SK-N-MC (cell line): ENCODE measurements around the gene LOXL3.
A peak's percentile ranks its signal among the peaks of the same experiment; 100 is the strongest.

Experiments used
- DNase-seq: peaks from one replicate; pipeline ENCODE4 v3.0.0-alpha.2; 2011; ENCODE audit warnings: low read depth, low spot score
- H3K27ac ChIP-seq: fragments of 200-600 bp; sonication (generic); 2 replicates; pipeline ENCODE4 v1.5.1; 2016; ENCODE audit warnings: mixed run types
- H3K36me3 ChIP-seq: fragments of 200-600 bp; sonication (generic); 2 replicates; pipeline ENCODE4 v1.6.1; 2017; ENCODE audit warnings: antibody characterized with exemption, low read length, mixed read lengths; ENCODE audit not compliant: insufficient read depth
- H3K4me3 ChIP-seq: fragments of 200-600 bp; sonication (generic); 2 replicates; pipeline ENCODE4 v1.5.1; 2016
- H3K9ac ChIP-seq: fragments of 200-600 bp; sonication (generic); 2 replicates; pipeline ENCODE4 v1.8.0; 2017; ENCODE audit warnings: mixed run types, mixed read lengths; ENCODE audit not compliant: insufficient read length
- H3K9me3 ChIP-seq: fragments of 200-600 bp; sonication (generic); 2 replicates; pipeline ENCODE4 v1.6.1; 2017; ENCODE audit warnings: low read depth, mild to moderate bottlenecking, antibody characterized with exemption, low read length, moderate library complexity, mixed read lengths
- EZH2 ChIP-seq: fragments of 200-600 bp; sonication (generic); IDR thresholded peaks from one replicate; pipeline ENCODE4 v1.6.1; 2017; ENCODE audit warnings: antibody characterized with exemption
- FOXP2 ChIP-seq: optimal IDR thresholded peaks from 2 replicates; pipeline ENCODE3; 2011; ENCODE audit warnings: mild to moderate bottlenecking, moderate library complexity; ENCODE audit not compliant: insufficient read depth; ENCODE audit errors: extremely low read length, control extremely low read depth
- POLR2AphosphoS5 ChIP-seq: IDR thresholded peaks from 2 replicates; pipeline ENCODE4 v1.6.1; 2012; ENCODE audit warnings: mild to moderate bottlenecking, low read depth, low read length, borderline replicate concordance

Gene LOXL3

DNA sequence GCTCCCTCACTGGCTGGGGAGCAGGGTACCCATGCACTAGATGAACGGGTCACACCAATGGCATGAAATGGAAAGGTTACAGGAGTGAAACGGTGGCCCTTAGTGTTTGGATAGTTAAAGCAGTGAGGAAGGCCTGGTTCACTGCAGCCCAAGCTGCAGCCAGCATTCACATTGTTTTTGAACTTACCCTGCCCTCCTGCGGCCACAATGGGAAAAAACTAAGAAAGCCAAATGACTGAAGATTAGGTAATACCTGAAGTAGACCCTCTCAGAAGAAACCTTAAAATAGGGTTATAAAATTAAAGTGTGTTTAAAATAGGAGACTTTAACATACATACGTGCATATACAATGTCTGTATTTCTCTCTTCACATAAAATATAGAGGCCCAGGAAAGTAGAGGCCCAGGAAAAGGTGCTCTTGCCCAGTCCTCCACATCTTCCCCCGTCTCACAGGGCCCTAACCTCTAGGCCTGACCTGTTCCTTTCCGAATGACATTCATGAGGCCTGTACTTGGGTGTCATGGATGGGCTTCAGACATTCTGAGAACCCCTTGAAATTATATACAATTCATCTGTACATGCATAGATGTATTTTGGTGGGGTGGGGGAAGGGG, 34.0 kb upstream of the LOXL3 start:
- H3K27ac ChIP-seq: no peak overlapping the region
- DNase-seq: no peak
- no peak for TF ChIP-seq FOXP2
- TF ChIP-seq POLR2AphosphoS5: no peak
- no peak for TF ChIP-seq EZH2
- H3K9me3 ChIP-seq: no peaks in the 10 kb centered on the region
- H3K4me3 ChIP-seq: no peak overlapping the region
- H3K36me3 ChIP-seq: no peaks in the 10 kb centered on the region
- no peak overlapping the region for H3K9ac ChIP-seq

DNA sequence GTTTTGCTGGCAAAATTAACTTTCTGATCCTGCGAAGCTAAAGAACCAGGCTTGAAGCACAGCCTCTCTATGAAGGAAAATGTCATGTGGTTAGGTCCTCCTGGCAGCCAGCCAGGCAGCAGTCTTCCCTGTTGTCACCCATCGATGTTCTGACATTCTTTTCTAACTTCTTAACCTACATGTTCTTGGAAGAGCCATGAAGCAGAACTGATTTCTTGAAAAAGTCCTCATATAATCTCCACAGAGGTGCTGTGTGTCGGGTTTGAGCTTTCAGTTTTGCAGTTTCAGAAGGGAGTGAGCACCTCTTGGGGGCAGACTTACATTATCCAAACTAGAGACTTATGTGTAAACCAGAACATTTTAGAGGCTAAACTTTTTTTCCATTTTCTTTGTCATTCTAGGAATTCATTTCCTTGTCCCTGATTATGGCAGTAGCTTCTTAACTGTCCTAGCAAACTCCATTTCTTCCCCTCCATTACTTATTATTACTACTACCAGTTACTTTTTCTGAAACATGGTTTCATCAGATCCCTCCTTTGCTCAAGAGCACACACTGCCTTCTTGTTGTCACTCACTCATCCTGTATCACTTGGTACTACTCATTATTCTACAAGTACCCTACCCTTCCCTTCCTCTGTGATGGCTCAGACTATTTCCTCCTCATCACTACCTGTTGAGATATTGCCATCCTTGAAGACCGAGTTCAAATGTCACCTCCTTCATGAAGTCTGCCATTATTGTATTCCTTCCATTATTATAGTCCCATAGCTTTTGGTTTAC, 31.9 kb upstream of the LOXL3 start:
- DNase-seq: no peak
- no peak overlapping the region for H3K4me3 ChIP-seq
- no peak overlapping the region for H3K27ac ChIP-seq
- H3K9me3 ChIP-seq: no peaks in the 10 kb centered on the region
- no peak overlapping the region for H3K9ac ChIP-seq
- no peaks in the 10 kb centered on the region for H3K36me3 ChIP-seq
- TF ChIP-seq POLR2AphosphoS5: no peak
- no peak for TF ChIP-seq FOXP2
- no peak for TF ChIP-seq EZH2

DNA sequence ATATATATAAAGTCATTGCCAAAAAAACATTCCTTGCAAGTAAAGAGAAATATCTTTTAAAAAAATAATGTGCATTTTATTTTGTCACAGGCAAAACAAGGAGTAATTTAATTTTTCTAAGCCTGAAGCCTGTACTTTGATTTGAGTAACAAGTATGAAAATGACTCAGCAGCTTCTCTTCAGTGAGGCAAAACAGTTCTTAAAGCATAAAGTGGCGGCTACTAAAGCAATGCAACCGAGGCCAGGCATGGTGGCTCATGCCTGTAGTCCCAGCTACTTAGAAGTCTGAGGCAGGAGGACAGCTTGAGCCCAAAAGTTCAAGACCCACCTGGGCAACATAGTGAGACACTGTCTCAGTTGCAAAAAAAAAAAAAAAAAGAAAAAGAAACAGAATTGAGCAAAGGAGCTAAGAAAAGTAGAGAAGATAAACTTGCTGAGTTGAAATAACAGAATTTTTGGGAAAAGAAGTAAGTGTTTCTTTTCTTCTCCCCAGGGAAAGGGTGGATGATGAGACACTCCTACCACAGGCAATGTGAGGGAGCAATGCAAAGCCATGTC, 30.4 kb upstream of the LOXL3 start:
- Histone ChIP-seq H3K9ac (no peak overlapping the region), H3K4me3 (no peak overlapping the region), H3K27ac (peak overlapping the region; percentile 12; the same call in 1 of the 2 replicates), H3K36me3 (no peaks in the 10 kb centered on the region), H3K9me3 (no peaks in the 10 kb centered on the region)
- DNase-seq: no peak
- no peak for TF ChIP-seq EZH2
- TF ChIP-seq FOXP2: no peak
- no peak for TF ChIP-seq POLR2AphosphoS5

DNA sequence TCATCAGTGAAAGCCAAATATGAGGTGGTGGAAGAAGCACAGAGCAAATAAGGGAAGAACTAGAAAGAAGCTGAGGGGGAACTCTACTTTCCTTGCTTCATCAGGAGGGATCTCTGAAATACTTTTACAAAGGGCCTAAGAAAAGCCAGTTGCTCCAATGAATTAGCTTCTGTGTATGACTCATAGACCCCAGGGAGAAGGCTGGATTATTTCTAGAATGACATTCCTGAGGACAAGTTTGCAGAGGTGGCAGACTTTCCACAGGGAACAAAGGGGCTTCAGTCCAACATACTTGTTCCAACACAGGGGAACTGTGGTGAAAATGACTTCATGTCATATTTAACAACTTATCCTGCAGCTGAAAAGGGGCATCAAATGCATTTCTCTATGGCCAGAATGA, 29.8 kb upstream of the LOXL3 start:
- H3K36me3 ChIP-seq: no peaks in the 10 kb centered on the region
- no peak for TF ChIP-seq POLR2AphosphoS5
- TF ChIP-seq EZH2: no peak
- no peak for TF ChIP-seq FOXP2
- no peak overlapping the region for H3K9ac ChIP-seq
- no peaks in the 10 kb centered on the region for H3K9me3 ChIP-seq
- H3K27ac ChIP-seq: peak overlapping the region; percentile 12; the same call in 1 of the 2 replicates
- no peak for DNase-seq
- no peak overlapping the region for H3K4me3 ChIP-seq

DNA sequence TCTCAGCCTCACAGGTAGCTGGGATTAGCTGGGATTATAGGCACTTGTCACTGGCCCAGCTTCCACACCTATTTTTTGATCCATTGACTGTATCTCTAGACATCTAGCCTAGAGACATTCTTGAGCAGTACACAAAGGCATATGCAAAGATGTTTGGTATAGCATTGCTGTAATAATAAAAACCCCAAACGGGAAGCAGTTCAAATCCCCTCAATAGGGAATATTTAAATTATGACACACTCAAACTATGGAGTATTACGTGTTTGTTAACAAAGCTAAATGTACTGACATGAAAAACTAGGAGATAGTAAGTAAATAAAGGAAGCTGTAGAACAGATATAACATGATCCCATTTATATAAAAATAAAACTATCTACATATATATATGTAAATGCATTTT, 28.4 kb upstream of the LOXL3 start:
- DNase-seq: no peak
- no peak overlapping the region for H3K9ac ChIP-seq
- no peak overlapping the region for H3K4me3 ChIP-seq
- TF ChIP-seq FOXP2: no peak
- no peak for TF ChIP-seq EZH2
- no peak for TF ChIP-seq POLR2AphosphoS5
- no peak overlapping the region for H3K27ac ChIP-seq
- no peaks in the 10 kb centered on the region for H3K9me3 ChIP-seq
- H3K36me3 ChIP-seq: no peaks in the 10 kb centered on the region

DNA sequence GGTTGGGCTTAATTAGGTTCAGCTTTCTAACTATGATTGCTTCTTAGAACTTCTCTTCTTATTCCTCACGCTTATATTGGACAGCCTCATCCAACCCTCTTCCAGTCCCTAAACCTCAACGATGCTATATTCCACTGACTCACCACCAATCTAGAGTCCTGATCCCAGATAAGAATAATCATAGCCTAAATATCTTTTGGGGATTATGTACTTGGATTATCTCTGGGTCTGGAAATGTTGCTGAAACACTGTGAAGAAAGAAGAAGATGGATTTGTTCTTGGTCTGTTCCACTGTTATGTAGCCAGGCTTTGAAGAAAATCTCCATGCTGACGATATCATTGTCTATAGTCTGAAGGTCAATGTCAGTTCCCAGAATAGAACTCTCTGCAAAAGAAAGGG, 27.7 kb upstream of the LOXL3 start:
- no peak for DNase-seq
- TF ChIP-seq FOXP2 (no peak), POLR2AphosphoS5 (no peak), EZH2 (no peak)
- Histone ChIP-seq H3K27ac (no peak overlapping the region), H3K9ac (no peak overlapping the region), H3K9me3 (no peaks in the 10 kb centered on the region), H3K36me3 (no peaks in the 10 kb centered on the region), H3K4me3 (no peak overlapping the region)

DNA sequence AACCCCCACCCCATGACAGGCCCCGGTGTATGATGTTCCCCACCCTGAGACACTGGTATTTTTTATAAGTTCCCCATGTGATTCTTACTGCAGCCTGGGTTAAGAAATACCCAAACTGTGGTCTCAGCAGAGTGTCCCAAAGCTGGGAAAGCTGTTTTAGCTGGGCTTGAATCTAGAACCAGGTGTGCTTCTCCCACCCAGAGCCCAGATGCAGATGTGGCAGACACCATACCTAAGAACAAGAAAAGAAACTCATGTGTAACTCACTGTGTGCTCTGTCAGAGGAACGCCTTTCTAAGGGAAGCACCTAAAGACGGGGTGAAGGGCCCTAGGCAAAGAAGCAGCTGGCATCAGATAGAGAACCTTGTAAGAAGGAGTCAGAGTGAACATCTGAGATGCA, 24.7 kb upstream of the LOXL3 start:
- H3K36me3 ChIP-seq: no peaks in the 10 kb centered on the region
- no peak overlapping the region for H3K27ac ChIP-seq
- no peak for TF ChIP-seq EZH2
- TF ChIP-seq FOXP2: no peak
- no peak for TF ChIP-seq POLR2AphosphoS5
- no peaks in the 10 kb centered on the region for H3K9me3 ChIP-seq
- H3K4me3 ChIP-seq: no peak overlapping the region
- DNase-seq: no peak
- no peak overlapping the region for H3K9ac ChIP-seq

DNA sequence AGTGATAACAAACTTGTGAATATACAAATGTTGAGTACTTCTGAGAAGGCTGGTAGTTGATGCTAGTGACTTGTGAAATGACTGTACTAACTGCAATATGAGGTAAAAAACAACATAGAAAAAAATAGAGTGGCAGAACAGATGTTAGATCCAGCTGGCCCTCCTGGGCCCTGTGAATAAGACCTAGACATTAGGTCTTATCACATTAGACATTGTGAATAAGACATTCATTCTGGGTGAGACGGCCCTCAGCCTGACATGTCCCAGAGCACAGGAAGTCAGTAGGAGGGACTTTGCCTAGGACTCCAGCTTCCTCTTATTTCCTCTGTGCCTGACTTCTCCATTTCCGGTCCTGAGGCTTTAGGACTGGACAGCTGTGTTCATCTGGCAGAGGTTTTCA, 23.7 kb upstream of the LOXL3 start:
- H3K4me3 ChIP-seq: no peak overlapping the region

DNA sequence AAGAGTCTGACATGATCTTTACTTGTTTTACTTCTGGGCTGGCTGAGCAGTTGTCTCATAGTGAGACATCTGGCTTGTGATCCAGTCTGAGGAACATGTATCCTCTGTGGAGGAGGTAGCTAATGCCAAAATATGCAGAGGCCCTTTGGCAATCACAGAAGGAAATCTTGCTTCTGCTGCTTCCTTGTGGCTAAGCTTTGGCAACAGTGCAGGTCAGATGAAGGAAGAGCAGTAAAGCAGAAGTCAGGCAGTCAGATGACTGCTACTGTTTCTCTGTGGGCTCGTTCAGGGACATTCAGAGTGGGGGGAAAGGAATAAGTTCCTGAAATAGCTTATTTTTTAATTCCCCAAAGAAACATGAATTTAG, 23.1 kb upstream of the LOXL3 start:
- H3K9me3 ChIP-seq: no peaks in the 10 kb centered on the region
- no peak overlapping the region for H3K4me3 ChIP-seq
- no peak overlapping the region for H3K27ac ChIP-seq
- no peaks in the 10 kb centered on the region for H3K36me3 ChIP-seq
- H3K9ac ChIP-seq: no peak overlapping the region
- no peak for TF ChIP-seq FOXP2
- no peak for TF ChIP-seq EZH2
- no peak for TF ChIP-seq POLR2AphosphoS5
- DNase-seq: no peak

More for the DNA sequence above, 23.7 kb upstream of the LOXL3 start:
- no peak overlapping the region for H3K9ac ChIP-seq
- no peak for TF ChIP-seq FOXP2
- no peak for TF ChIP-seq POLR2AphosphoS5
- no peak for TF ChIP-seq EZH2
- H3K9me3 ChIP-seq: no peaks in the 10 kb centered on the region
- no peaks in the 10 kb centered on the region for H3K36me3 ChIP-seq
- DNase-seq: no peak
- H3K27ac ChIP-seq: no peak overlapping the region
